Measurements from ENCODE around the gene GJB6.
A peak's percentile ranks its signal among the peaks of the same experiment; 100 is the strongest.
"Not testable (repeated sequence)": the region's sequence is repeated elsewhere in the genome, so short reads cannot be mapped to it uniquely, and the experiment has no call there.

Gene GJB6

DNA sequence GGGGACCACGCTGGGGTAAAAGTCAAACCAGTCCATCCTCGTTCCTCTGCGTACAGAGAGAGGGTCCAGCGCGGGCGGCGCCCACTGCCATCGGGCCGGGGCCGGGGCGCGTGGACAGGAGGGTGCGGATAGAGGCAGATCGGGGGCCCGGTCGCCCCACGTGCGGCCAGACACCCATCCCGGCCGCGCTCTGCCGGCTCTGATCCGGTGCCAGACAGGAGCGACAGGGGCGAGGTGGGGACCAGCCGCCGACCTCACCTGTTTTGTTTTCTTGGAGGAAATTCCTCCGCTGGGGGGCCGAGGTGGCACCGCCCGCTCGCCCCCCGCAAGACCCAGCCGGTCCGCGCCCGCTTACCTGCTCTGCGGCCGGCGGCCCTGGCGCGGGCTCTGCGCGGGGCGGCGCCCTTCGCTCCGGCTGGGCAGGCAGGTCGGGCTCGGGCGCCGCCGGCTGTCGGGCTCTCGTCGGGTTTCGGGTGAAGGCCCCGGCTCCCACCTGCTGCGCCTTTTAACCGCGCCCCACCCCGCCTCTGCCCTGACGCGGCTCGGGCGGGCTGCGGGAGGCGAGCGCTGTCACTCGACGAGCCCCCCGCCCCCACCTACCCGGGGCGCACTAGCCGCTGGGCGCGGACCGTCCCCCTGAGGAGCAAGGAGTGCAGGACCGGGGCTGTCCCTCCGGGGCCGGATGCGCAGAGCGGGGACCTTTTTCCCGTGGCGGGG lies at the start of gene GJB6:
TSS of gene GJB6 (minus strand) at position 481 of the 717 bp plus-strand sequence. CDS start 8,839 bp downstream, outside the sequence.
- Histone ChIP-seq H4K20me1 (peaks cover 6% of the 10 kb centered on the region; the same call in 1 of the 2 replicates), H3K36me3 (no peaks in the 10 kb centered on the region), H3K9me3 (peaks cover 21% of the 10 kb centered on the region), H3K27me3 (peaks cover 46% of the 10 kb centered on the region), H3K27ac (no peak within 1 kb of the TSS), H3K9ac (no peak within 1 kb of the TSS), H3K4me1 (peaks cover 7% of the 10 kb centered on the region), H3K4me3 (peak within 1 kb of the TSS; percentile 46), H3K4me2 (peak within 1 kb of the TSS; percentile 43)
- no peak for TF ChIP-seq Cebpa-rat (IDR thresholded peaks at IDR 0.05)

DNA sequence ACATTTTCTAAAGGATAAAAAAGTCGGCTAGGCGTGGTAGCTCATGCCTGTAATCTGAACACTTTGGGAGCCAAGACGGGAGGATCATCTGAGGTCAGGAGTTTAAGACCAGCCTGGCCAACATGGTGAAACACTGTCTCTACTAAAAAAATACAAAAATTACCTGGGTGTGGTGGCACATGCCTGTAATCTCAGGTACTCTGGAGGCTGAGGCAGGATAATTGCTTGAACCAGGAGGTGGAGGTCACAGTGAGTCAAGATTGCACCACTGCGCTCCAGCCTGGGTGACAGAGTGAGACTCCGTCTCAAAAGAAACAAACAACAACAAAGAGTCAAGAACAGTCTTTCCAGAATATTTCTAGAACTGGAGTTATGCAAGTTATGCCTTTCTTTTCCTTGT lies 44.8 kb upstream of the GJB6 start:
- not testable (repeated sequence) for H3K27me3 ChIP-seq, H4K20me1 ChIP-seq, H3K36me3 ChIP-seq, H3K4me2 ChIP-seq, H3K27ac ChIP-seq, H3K9ac ChIP-seq, H3K4me3 ChIP-seq, H3K4me1 ChIP-seq, H3K9me3 ChIP-seq

DNA sequence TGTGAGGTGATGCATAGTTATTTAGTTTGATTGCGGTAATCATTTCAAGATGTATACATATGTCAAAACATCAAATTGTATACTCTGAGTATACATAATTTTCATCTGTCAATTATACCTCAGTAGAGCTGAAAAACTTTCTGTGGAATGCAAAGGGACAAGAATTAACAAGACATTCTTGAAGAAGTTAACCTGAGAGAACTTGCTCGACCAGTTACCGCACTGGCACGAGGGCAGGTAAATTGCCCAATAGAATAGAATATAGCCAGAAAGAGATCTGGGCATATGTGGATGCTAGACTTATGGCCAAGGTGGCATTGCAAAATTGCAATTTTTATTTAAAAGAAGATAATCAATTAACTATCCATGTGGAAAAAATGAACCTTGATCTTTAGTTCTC lies 42.3 kb upstream of the GJB6 start:
- H3K36me3 ChIP-seq, result no peaks in the 10 kb centered on the region
- no peak overlapping the region for H3K4me2 ChIP-seq
- no peak overlapping the region for H3K27ac ChIP-seq
- no peak for TF ChIP-seq Cebpa-rat (IDR thresholded peaks at IDR 0.05)
- H3K4me1 ChIP-seq, result no peaks in the 10 kb centered on the region
- H3K9ac ChIP-seq, result no peak overlapping the region
- H3K9me3 ChIP-seq, result 0 out of 2 replicates have a peak, but pooled peaks cover 5% of the 10 kb centered on the region
- H4K20me1 ChIP-seq, result no peaks in the 10 kb centered on the region
- H3K27me3 ChIP-seq, result no peaks in the 10 kb centered on the region
- H3K4me3 ChIP-seq, result no peak overlapping the region

DNA sequence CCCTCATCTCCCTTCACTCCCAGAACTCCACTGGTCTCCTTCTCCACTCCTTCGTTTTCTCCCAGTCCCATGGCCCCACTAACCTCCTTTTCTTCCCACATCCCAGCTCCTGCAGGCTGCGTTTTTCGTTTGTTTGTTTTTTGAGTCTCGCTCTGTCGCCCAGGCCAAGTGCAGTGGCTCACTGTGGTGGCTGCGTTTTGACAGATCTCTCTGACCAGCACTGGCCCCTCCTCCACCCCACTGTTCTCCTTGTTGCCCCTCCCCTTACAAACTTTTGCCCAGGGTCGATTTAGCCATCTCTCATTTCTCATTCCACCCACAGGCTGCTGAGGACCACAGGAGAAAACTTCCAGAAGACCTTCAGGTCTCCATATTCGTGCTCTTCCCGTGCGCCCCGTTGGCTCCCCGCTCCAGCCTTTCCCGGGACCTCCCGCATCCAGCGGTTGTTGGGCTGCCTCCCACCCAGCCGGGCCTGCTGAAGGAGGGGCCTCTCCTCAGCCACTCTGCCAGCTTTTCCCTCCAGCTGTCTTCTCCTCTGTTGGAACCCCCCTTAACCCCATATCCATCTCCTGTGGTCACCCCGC lies 40.6 kb upstream of the GJB6 start:
- Histone ChIP-seq H3K4me2 (no peak overlapping the region), H3K27ac (no peak overlapping the region), H3K4me1 (no peaks in the 10 kb centered on the region), H3K36me3 (no peaks in the 10 kb centered on the region), H3K9ac (no peak overlapping the region), H4K20me1 (no peaks in the 10 kb centered on the region), H3K4me3 (no peak overlapping the region), H3K27me3 (no peaks in the 10 kb centered on the region), H3K9me3 (0 out of 2 replicates have a peak, but pooled peaks cover 1% of the 10 kb centered on the region)
- no peak for TF ChIP-seq Cebpa-rat (IDR thresholded peaks at IDR 0.05)

DNA sequence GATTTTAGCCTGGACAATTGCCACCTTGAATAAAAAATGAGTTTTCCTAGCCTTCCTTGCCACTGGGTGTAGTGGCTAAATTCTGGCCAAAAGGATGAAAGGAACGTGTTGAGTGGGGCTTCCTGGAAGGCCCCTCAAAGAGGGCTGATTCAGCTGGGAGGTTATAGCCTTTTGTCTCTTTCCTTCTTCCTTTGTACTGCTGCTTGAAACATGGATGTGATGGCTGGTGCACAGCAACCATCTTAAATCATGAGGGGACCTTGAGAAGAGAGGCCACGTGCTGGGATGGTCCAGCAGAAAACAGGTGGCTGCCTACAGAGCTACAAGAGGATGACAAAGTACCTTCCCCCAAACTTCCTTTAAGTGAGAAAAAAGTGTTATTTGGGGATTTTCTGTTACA lies 40.0 kb upstream of the GJB6 start:
- H3K27ac ChIP-seq, result no peak overlapping the region
- no peak for TF ChIP-seq Cebpa-rat (IDR thresholded peaks at IDR 0.05)
- H3K4me2 ChIP-seq, result no peak overlapping the region
- H3K4me3 ChIP-seq, result no peak overlapping the region
- no peaks in the 10 kb centered on the region for H3K36me3 ChIP-seq
- no peaks in the 10 kb centered on the region for H3K4me1 ChIP-seq
- H3K9ac ChIP-seq, result no peak overlapping the region
- H3K9me3 ChIP-seq, result no peaks in the 10 kb centered on the region
- H3K27me3 ChIP-seq, result no peaks in the 10 kb centered on the region
- H4K20me1 ChIP-seq, result no peaks in the 10 kb centered on the region

DNA sequence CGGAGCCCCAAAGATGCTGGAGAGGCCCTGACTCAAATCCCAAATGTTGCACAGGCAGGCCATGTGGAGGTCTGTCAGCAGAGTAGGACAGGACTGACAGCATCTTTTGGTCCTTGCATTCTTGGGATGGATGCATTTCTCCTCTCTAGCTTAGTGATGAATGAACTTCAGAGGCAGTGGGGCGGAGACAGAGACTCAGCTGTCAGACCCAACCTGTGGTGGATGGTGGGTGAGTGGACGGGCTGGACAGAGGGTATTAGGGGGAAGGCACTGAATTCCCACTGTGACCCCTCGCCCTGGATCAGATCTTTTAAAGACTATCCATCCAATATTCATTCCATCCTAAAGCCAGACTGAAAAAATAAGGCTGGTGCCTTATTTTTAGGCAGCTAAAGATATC lies 39.3 kb upstream of the GJB6 start:
- Histone ChIP-seq H3K27ac (no peak overlapping the region), H3K4me2 (no peak overlapping the region), H3K9me3 (no peaks in the 10 kb centered on the region), H3K27me3 (no peaks in the 10 kb centered on the region), H3K4me3 (no peak overlapping the region), H3K9ac (no peak overlapping the region), H3K36me3 (no peaks in the 10 kb centered on the region), H3K4me1 (no peaks in the 10 kb centered on the region), H4K20me1 (no peaks in the 10 kb centered on the region)
- TF ChIP-seq Cebpa-rat (IDR thresholded peaks at IDR 0.05), result no peak

DNA sequence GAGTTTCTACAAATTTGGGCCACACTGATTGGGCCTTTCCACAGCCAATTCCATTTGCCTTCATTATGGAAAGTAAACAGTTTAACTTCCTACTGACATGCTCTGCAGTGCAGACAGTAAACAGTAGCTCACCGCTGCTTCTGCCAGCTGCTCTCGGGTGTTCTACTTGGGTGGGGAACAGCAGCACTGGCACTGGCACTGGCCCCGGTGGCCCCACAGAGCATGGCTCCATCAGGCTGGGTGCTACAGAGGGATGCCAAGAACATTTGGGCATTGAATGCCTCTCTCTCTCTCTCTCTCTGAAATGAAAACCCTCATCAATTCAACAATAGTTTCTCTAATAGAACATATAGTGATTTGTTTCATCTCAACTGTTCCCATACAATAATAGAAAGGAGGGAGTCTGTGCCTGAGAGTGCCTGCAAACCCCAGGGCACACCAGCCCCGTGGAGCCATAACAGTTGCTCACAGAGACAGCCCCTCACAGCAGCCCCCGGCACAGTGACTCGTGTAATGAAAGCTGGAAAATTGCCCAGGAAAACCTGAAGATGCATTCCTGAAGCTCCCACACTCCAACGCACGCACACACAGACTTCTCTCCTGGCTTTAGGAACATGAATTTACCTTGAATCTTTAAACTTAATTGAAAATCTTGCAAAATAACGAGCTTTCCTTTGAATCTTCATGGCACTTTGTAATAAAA lies 38.2 kb upstream of the GJB6 start:
- Histone ChIP-seq H3K27me3 (no peaks in the 10 kb centered on the region), H3K36me3 (no peaks in the 10 kb centered on the region), H3K4me1 (no peaks in the 10 kb centered on the region), H4K20me1 (no peaks in the 10 kb centered on the region), H3K9ac (no peak overlapping the region), H3K9me3 (no peaks in the 10 kb centered on the region), H3K4me2 (no peak overlapping the region), H3K4me3 (no peak overlapping the region), H3K27ac (no peak overlapping the region)
- no peak for TF ChIP-seq Cebpa-rat (IDR thresholded peaks at IDR 0.05)

DNA sequence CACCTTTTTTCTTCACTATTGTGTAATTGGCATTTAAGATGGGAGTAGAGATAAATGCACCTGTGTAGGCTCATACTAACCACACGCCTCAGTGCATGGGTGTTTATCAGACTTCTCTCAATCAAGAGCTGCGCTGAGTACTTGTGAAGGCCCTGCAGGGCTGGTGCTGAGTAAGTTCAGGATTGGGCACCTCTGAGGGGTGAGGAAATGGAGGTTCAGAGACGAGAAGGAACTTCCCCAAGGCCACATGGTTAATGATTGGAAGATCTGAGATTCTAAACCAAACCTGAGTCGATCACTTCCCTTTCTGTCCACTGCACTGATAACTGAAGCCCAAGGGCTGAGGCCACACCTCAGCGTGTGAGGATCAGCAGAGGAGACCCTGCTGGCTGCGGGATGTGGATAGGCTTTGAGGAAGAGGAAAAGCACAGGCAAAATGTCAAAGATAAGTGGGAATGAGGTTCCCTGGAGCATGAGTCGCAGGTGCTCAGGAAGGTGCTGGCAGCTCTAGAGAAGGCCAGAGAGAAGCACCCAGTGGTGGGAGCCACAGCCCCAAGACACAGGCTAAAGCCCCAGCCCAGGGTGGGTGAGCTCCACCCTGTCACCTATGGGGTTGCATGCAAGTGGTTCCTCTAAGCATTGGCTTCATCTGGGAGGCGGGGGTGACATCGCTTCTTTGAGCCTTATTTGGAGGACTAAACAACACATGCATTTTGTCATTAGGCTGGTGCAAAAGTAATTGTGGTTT lies 32.3 kb upstream of the GJB6 start:
- Histone ChIP-seq H3K4me2 (no peak overlapping the region), H3K4me1 (no peaks in the 10 kb centered on the region), H3K27ac (no peak overlapping the region), H3K4me3 (no peak overlapping the region), H4K20me1 (no peaks in the 10 kb centered on the region), H3K9me3 (no peaks in the 10 kb centered on the region), H3K36me3 (no peaks in the 10 kb centered on the region), H3K9ac (no peak overlapping the region), H3K27me3 (no peaks in the 10 kb centered on the region)
- no peak for TF ChIP-seq Cebpa-rat (IDR thresholded peaks at IDR 0.05)

DNA sequence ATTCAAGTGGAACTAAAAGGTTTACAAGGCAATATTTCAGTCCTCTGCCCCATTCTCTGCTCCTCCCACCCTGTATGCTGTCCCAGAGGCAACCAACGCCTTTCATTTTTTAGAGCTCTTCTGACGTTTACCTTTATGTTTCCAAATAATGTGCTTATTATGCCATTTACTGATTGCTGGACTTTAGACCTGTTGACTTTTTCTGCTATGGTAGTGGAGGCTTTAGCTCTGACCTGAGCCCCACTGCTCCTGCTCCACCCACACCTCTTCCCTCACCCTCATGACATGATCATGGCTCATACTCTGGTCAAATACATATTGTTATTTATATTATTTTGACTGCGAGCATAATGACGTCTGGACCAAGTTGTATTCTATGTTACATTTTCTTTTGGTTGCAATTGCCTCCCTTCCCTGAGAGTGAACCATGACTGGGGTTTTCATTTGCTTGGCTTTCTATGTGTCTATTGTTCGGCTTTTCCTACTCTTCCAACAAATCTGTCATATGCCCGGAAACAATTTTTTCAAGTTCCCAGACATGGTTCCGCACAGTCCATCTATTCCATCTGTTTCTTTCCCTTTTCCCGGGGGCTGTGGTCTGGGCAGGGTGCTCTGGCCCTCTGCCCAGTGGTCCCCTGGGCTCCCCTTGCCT lies 31.4 kb upstream of the GJB6 start:
- no peak overlapping the region for H3K9ac ChIP-seq
- no peak for TF ChIP-seq Cebpa-rat (IDR thresholded peaks at IDR 0.05)
- no peak overlapping the region for H3K4me3 ChIP-seq
- no peaks in the 10 kb centered on the region for H3K36me3 ChIP-seq
- no peaks in the 10 kb centered on the region for H3K9me3 ChIP-seq
- H3K27me3 ChIP-seq, result no peaks in the 10 kb centered on the region
- no peaks in the 10 kb centered on the region for H3K4me1 ChIP-seq
- no peak overlapping the region for H3K4me2 ChIP-seq
- no peaks in the 10 kb centered on the region for H4K20me1 ChIP-seq
- H3K27ac ChIP-seq, result no peak overlapping the region
